HCT116 (cell line): ENCODE data around the gene FOXQ1. TPM values are rescaled to one million over a fixed set of nuclear protein-coding genes. Genes with fewer than 3 reads are reported as not detected.
"Not testable (repeated sequence)": the region's sequence is repeated elsewhere in the genome, so short reads cannot be mapped to it uniquely, and the experiment has no call there.

Experiments used
- ATAC-seq: fragments of 200-7000 bp; cut with Tn5 transposase; 2 replicates; pipeline ENCODE4 v1.9.1; 2020; ENCODE audit warnings: mild to moderate bottlenecking, moderate library complexity
- BruUV-seq: library from RNA; stranded (reverse); fragments of 400-500 nt; replicated peaks from 2 replicates; lab custom pipeline; 2021; lab: Mats Ljungman, UMichigan
- CTCF ChIA-PET: fragments of 300-600 bp; sonication (Branson Sonifier 250); formaldehyde crosslinking; loops from one replicate; lab custom pipeline; 2021; ENCODE audit warnings: antibody characterized with exemption; lab: Charles Lee
- POLR2A ChIA-PET: fragments of 300-600, 350-600 bp; sonication (Branson Sonifier 250); formaldehyde crosslinking; loops from one replicate; lab custom pipeline; 2021; ENCODE audit warnings: antibody characterized with exemption; lab: Charles Lee
- RAD21 ChIA-PET, 2 experiments: fragments of 300-600 bp; sonication (Branson Sonifier 250); formaldehyde crosslinking; loops; one replicate each; lab custom pipeline; 2023; ENCODE audit warnings: low total read pairs in 2 of 2; ENCODE audit not compliant: uncharacterized antibody in 2 of 2, unreplicated experiment in 2 of 2, low non-redundant PET in 1 of 2; lab: Charles Lee
- DNase-seq: peaks from one replicate; pipeline ENCODE4 v3.0.0-alpha.2; 2010; ENCODE audit warnings: low read depth, low spot score
- H2AFZ ChIP-seq: fragments of 200-600 bp; shearing (Covaris generic), sonication (generic); 2 replicates; pipeline ENCODE4 v1.6.1; 2017; ENCODE audit warnings: low read depth, mixed run types, mixed read lengths, antibody characterized with exemption, low read length; ENCODE audit not compliant: poor library complexity, severe bottlenecking
- H3K27ac ChIP-seq: 2 replicates; pipeline ENCODE4 v1.5.1; 2012; ENCODE audit warnings: low read depth, low read length
- H3K27me3 ChIP-seq: fragments of 200-600 bp; sonication (generic); 2 replicates; pipeline ENCODE4 v1.6.1; 2016; ENCODE audit warnings: mixed run types, low read length, mixed read lengths; ENCODE audit not compliant: insufficient read depth
- H3K36me3 ChIP-seq, 2 experiments: fragments of 200-500 bp in 1 of 2; fragments of 200-600 bp in 1 of 2; sonication (Bioruptor generic) in 1 of 2; sonication (generic) in 1 of 2; 2 replicates each; pipeline versions ENCODE4 v1.5.1 to v1.6.1; 2014 to 2016; ENCODE audit warnings: low read length in 2 of 2, inconsistent platforms in 1 of 2, mixed read lengths in 1 of 2, mixed run types in 1 of 2; ENCODE audit not compliant: insufficient read depth in 2 of 2, control insufficient read depth in 1 of 2
- H3K4me1 ChIP-seq, 2 experiments: fragments of 200-600 bp in 1 of 2; sonication (generic) in 1 of 2; 2 replicates each; pipeline versions ENCODE4 v1.5.1 to v1.6.1; 2012 to 2017; ENCODE audit warnings: low read length in 2 of 2, inconsistent platforms in 1 of 2, mild to moderate bottlenecking in 1 of 2, mixed read lengths in 1 of 2, mixed run types in 1 of 2, moderate library complexity in 1 of 2; ENCODE audit not compliant: insufficient read depth in 2 of 2, control insufficient read depth in 1 of 2
- H3K4me2 ChIP-seq: fragments of 200-600 bp; sonication (generic); 2 replicates; pipeline ENCODE4 v1.6.1; 2017; ENCODE audit warnings: mixed run types, low read length, mixed read lengths
- H3K4me3 ChIP-seq, 2 experiments: fragments of 200-600 bp in 1 of 2; sonication (generic) in 1 of 2; replicated peaks in 1 of 2; 2 replicates each; pipeline ENCODE4 v1.5.1; 2011 to 2016; ENCODE audit warnings: low read length in 2 of 2, control low read depth in 1 of 2, low read depth in 1 of 2, mild to moderate bottlenecking in 1 of 2, mixed read lengths in 1 of 2, mixed run types in 1 of 2
- H3K79me2 ChIP-seq: fragments of 200-600 bp; sonication (generic); 2 replicates; pipeline ENCODE4 v1.6.1; 2017; ENCODE audit warnings: mild to moderate bottlenecking, mixed run types, low read length, moderate library complexity, mixed read lengths; ENCODE audit not compliant: insufficient read depth
- H3K9ac ChIP-seq: fragments of 200-600 bp; sonication (generic); 2 replicates; pipeline ENCODE4 v1.6.1; 2016; ENCODE audit warnings: low read length, mixed read lengths
- H3K9me2 ChIP-seq: fragments of 200-600 bp; sonication (generic), shearing (Covaris generic); 2 replicates; pipeline ENCODE4 v1.6.1; 2017; ENCODE audit warnings: mixed run types, mild to moderate bottlenecking, moderate library complexity; ENCODE audit not compliant: insufficient read depth
- H3K9me3 ChIP-seq, 2 experiments: fragments of 200-500 bp in 1 of 2; fragments of 200-600 bp in 1 of 2; sonication (Bioruptor generic) in 1 of 2; sonication (generic) in 1 of 2; 2 replicates each; pipeline ENCODE4 v1.6.1; 2014 to 2017; ENCODE audit warnings: low read length in 2 of 2, mixed read lengths in 2 of 2, inconsistent platforms in 1 of 2, low read depth in 1 of 2, mild to moderate bottlenecking in 1 of 2, mixed run types in 1 of 2, moderate library complexity in 1 of 2; ENCODE audit not compliant: control insufficient read depth in 1 of 2, insufficient read depth in 1 of 2
- H4K20me1 ChIP-seq: fragments of 200-600 bp; sonication (generic), shearing (Covaris generic); 2 replicates; pipeline ENCODE4 v1.6.1; 2017; ENCODE audit warnings: mixed run types, mild to moderate bottlenecking, moderate library complexity; ENCODE audit not compliant: insufficient read depth
- CBX3 ChIP-seq: IDR thresholded peaks from 2 replicates; pipeline ENCODE4 v1.6.1; 2012; ENCODE audit warnings: low read depth
- EZH2 ChIP-seq: fragments of 200-600 bp; sonication (generic); IDR thresholded peaks from 2 replicates; pipeline ENCODE4 v1.6.1; 2017; ENCODE audit warnings: antibody characterized with exemption, mixed run types
- FOSL1 ChIP-seq: IDR thresholded peaks from 2 replicates; pipeline ENCODE4 v1.6.1; 2012; ENCODE audit warnings: low read depth
- JUND ChIP-seq: IDR thresholded peaks from 2 replicates; pipeline ENCODE4 v1.6.1; 2012
- MAX ChIP-seq: IDR thresholded peaks from 2 replicates; pipeline ENCODE4 v1.6.1; 2012
- REST ChIP-seq: IDR thresholded peaks from 2 replicates; pipeline ENCODE4 v1.6.1; 2012; ENCODE audit warnings: low read depth
- TCF7L2 ChIP-seq: IDR thresholded peaks from 2 replicates; pipeline ENCODE4 v1.7.0; 2011; ENCODE audit warnings: borderline replicate concordance, inconsistent platforms; ENCODE audit not compliant: insufficient read depth, insufficient read length; ENCODE audit errors: extremely low read depth
- intact Hi-C: fragments of 100-400 bp; cut with micrococcal nuclease; formaldehyde crosslinking; loops from 2 replicates; pipeline ENCODE4 v1.10.0; 2022
- total RNA-seq: library from RNA; stranded (reverse); gene quantifications from one replicate; pipeline ENCODE4 v1.2.1, GENCODE V29; 2021; ENCODE audit not compliant: unreplicated experiment

Gene FOXQ1
- total RNA-seq, 1 experiment from 2014 or later = 0.42 TPM

GRCh38 chr6:1349655-1350054 lies 37.8 kb downstream of the FOXQ1 start:
- BruUV-seq = no TSS peak
- ChIA-PET CTCF (no interaction called here), RAD21 (no interaction called here), POLR2A (no interaction called here)
- H4K20me1 ChIP-seq = no peaks in the 10 kb centered on the region
- H3K79me2 ChIP-seq = no peaks in the 10 kb centered on the region
- no peaks in the 10 kb centered on the region for H3K27me3 ChIP-seq
- no peak overlapping the region for H3K4me2 ChIP-seq
- H3K4me3 ChIP-seq = no peak overlapping the region
- TF ChIP-seq EZH2 = no peak
- no peak for TF ChIP-seq TCF7L2
- no peak for TF ChIP-seq JUND
- no peak for TF ChIP-seq FOSL1
- TF ChIP-seq MAX = no peak
- ATAC-seq (no peak), DNase-seq (no peak)
- peaks cover 0 to 4% of the 10 kb centered on the region in 2 experiments; a peak in 1 of 4 replicates for H3K4me1 ChIP-seq
- H3K9me2 ChIP-seq = no peaks in the 10 kb centered on the region
- H3K9me3 ChIP-seq = peaks cover 5 to 9% of the 10 kb centered on the region in 2 experiments; a peak in 2 of 4 replicates
- intact Hi-C loops = no loop called here
- no peak overlapping the region for H2AFZ ChIP-seq
- H3K27ac ChIP-seq = no peak overlapping the region
- no peaks in the 10 kb centered on the region for H3K36me3 ChIP-seq
- no peak overlapping the region for H3K9ac ChIP-seq

- TF ChIP-seq CBX3 (peak; percentile 48; the same call in 1 of the 2 replicates), REST (no peak)
- TF ChIP-seq, all 23 proteins: peak for 1
- H3K79me2 ChIP-seq = no peaks in the 10 kb centered on the region
- no peak overlapping the region for H2AFZ ChIP-seq
- no peaks in the 10 kb centered on the region for H3K9me2 ChIP-seq
- no TSS peak for BruUV-seq
- no peak overlapping the region for H3K27ac ChIP-seq
- ATAC-seq (no peak), DNase-seq (no peak)
- H3K4me3 ChIP-seq = no peak overlapping the region
- CTCF ChIA-PET = no interaction called here
- H3K27me3 ChIP-seq = no peaks in the 10 kb centered on the region
- H3K36me3 ChIP-seq = no peaks in the 10 kb centered on the region
- intact Hi-C loops = no loop called here
- no peak overlapping the region for H3K9ac ChIP-seq
- RAD21 ChIA-PET = no interaction called here
- no peaks in the 10 kb centered on the region for H4K20me1 ChIP-seq
- POLR2A ChIA-PET = no interaction called here
- H3K4me1 ChIP-seq = peaks cover 0 to 4% of the 10 kb centered on the region in 2 experiments; a peak in 1 of 4 replicates
- H3K4me2 ChIP-seq = no peak overlapping the region
- H3K9me3 ChIP-seq = peaks cover 5 to 9% of the 10 kb centered on the region in 2 experiments; a peak in 2 of 4 replicates
Observed at GRCh38 chr6:1351381-1352008, 39.6 kb downstream of the FOXQ1 start.

GRCh38 chr6:1355068-1355467 lies 43.2 kb downstream of the FOXQ1 start:
- H3K79me2 ChIP-seq, H4K20me1 ChIP-seq, H2AFZ ChIP-seq, H3K9ac ChIP-seq, intact Hi-C loops, H3K9me2 ChIP-seq, POLR2A ChIA-PET, DNase-seq, H3K4me1 ChIP-seq, H3K4me3 ChIP-seq, H3K27me3 ChIP-seq, BruUV-seq, RAD21 ChIA-PET, H3K36me3 ChIP-seq, H3K9me3 ChIP-seq, H3K4me2 ChIP-seq, H3K27ac ChIP-seq, ATAC-seq: not testable (repeated sequence)
- CTCF ChIA-PET = interaction anchor here (1.8 kb wide), 1 partner anchor 9 kb away, joined by 4 read pairs; no protein-coding TSS in a partner anchor
